HepG2 (cell line): Measurements from ENCODE around the gene RIMBP2. TPM values are rescaled to one million over a fixed set of nuclear protein-coding genes. Genes with fewer than 3 reads are reported as not detected.

Experiments
- ATAC-seq: fragments of 200-7000 bp; cut with Tn5 transposase; 3 replicates; pipeline ENCODE4 v1.9.1; 2020; ENCODE audit warnings: mild to moderate bottlenecking, moderate library complexity
- BruUV-seq: library from RNA; stranded (reverse); fragments of 400-500 nt; replicated peaks from 2 replicates; lab custom pipeline; 2021; lab: Mats Ljungman, UMichigan
- CTCF ChIA-PET: fragments of 300-600 bp; formaldehyde crosslinking; extraction: SDS; loops from one replicate; lab custom pipeline; 2021; ENCODE audit warnings: low total read pairs, inconsistent platforms, low intra/inter-chr PET ratio; lab: Yijun Ruan, JAX
- POLR2A ChIA-PET: fragments of 350-600 bp; sonication (Branson Sonifier 250); formaldehyde crosslinking; loops from one replicate; lab custom pipeline; 2020; ENCODE audit warnings: antibody characterized with exemption, inconsistent platforms; lab: Yijun Ruan, JAX
- DNase-seq: peaks from one replicate; pipeline ENCODE4 v3.0.0-alpha.2; 2015; ENCODE audit warnings: low spot score
- FAIRE-seq: peaks from 3 replicates; lab custom pipeline; 2011; peaks lifted over from hg19 to GRCh38; lab: Jason Lieb, UNC
- H2AFZ ChIP-seq: one replicate; pipeline ENCODE4 v1.6.1; 2011; ENCODE audit warnings: low read length, inconsistent platforms
- H3K27ac ChIP-seq: fragments of 300-600 bp; 3 replicates; pipeline ENCODE4 v1.8.0; 2011; ENCODE audit warnings: mixed run types, mild to moderate bottlenecking, mixed read lengths, low read length, inconsistent platforms; ENCODE audit not compliant: insufficient read depth; ENCODE audit errors: extremely low read length
- H3K27me3 ChIP-seq, 2 experiments: fragments of 200-600 bp in 1 of 2; 2 replicates in 1 of 2; 3 replicates in 1 of 2; pipeline versions ENCODE4 v1.6.0 to v1.8.0; 2011; ENCODE audit warnings: low read length in 2 of 2, mild to moderate bottlenecking in 2 of 2, moderate library complexity in 2 of 2, inconsistent platforms in 1 of 2; ENCODE audit not compliant: insufficient read depth in 2 of 2, control insufficient read depth in 1 of 2
- H3K36me3 ChIP-seq, 2 experiments: fragments of 200-600 bp in 1 of 2; replicated peaks in 1 of 2; 2 replicates in 1 of 2; 3 replicates in 1 of 2; pipeline versions ENCODE4 v1.5.1 to v1.8.0; 2011; ENCODE audit warnings: low read length in 2 of 2, inconsistent platforms in 1 of 2; ENCODE audit not compliant: insufficient read depth in 2 of 2, control insufficient read depth in 1 of 2
- H3K4me1 ChIP-seq: 2 replicates; pipeline ENCODE4 v1.5.1; 2012; ENCODE audit warnings: low read length, inconsistent platforms; ENCODE audit not compliant: insufficient read depth
- H3K4me2 ChIP-seq: 2 replicates; pipeline ENCODE4 v1.6.0; 2011; ENCODE audit warnings: low read depth, low read length, inconsistent platforms
- H3K4me3 ChIP-seq, 3 experiments: fragments of 200-600 bp in 1 of 3; sonication (generic), shearing (Covaris generic) in 1 of 3; replicated peaks in 1 of 3; 2 replicates each; pipeline ENCODE4 v1.5.1; 2011 to 2016; ENCODE audit warnings: low read length in 3 of 3, inconsistent platforms in 2 of 3, low read depth in 2 of 3, mild to moderate bottlenecking in 2 of 3, control low read depth in 1 of 3, mixed read lengths in 1 of 3; ENCODE audit not compliant: insufficient read depth in 1 of 3
- H3K79me2 ChIP-seq: one replicate; pipeline ENCODE4 v1.6.1; 2011; ENCODE audit warnings: low read length, inconsistent platforms; ENCODE audit not compliant: insufficient read depth
- H3K9ac ChIP-seq: 2 replicates; pipeline ENCODE4 v1.6.0; 2011; ENCODE audit warnings: mild to moderate bottlenecking, low read depth, low read length, inconsistent platforms; ENCODE audit not compliant: insufficient read depth
- H3K9me3 ChIP-seq: 2 replicates; pipeline ENCODE4 v1.5.1; 2012; ENCODE audit warnings: mild to moderate bottlenecking, low read length
- H4K20me1 ChIP-seq: 2 replicates; pipeline ENCODE4 v1.6.0; 2011; ENCODE audit warnings: inconsistent platforms, mild to moderate bottlenecking, low read length, moderate library complexity; ENCODE audit not compliant: insufficient read depth
- BRF2 ChIP-seq: sonication (generic); formaldehyde crosslinking; IDR thresholded peaks from 2 replicates; pipeline ENCODE4 v1.8.1; 2022; ENCODE audit warnings: mild to moderate bottlenecking, missing genetic modification reagents
- E2F2 ChIP-seq: sonication (generic); formaldehyde crosslinking; IDR thresholded peaks from 2 replicates; pipeline ENCODE4 v1.4.0; 2020; ENCODE audit warnings: missing genetic modification reagents, borderline replicate concordance
- ETV6 ChIP-seq: sonication (generic); formaldehyde crosslinking; conservative IDR thresholded peaks from 2 replicates; pipeline ENCODE4 v1.4.0; 2020; ENCODE audit warnings: missing genetic modification reagents
- FLYWCH1 ChIP-seq: sonication (generic); formaldehyde crosslinking; IDR thresholded peaks from 2 replicates; pipeline ENCODE4 v1.8.1; 2023; ENCODE audit warnings: mild to moderate bottlenecking, missing genetic modification reagents
- MAFK ChIP-seq, 2 experiments: IDR thresholded peaks in 1 of 2; conservative IDR thresholded peaks in 1 of 2; 2 replicates each; pipeline ENCODE4 v1.6.1; 2011; ENCODE audit warnings: improper control_type of control experiment in 2 of 2, low read length in 2 of 2
- NFKBIZ ChIP-seq: IDR thresholded peaks from 2 replicates; pipeline ENCODE4 v1.6.1; 2018; ENCODE audit warnings: missing genetic modification reagents, missing compliant biosample characterization
- NR2F1 ChIP-seq, 2 experiments: fragments of 450-650 bp in 1 of 2; formaldehyde crosslinking in 1 of 2; IDR thresholded peaks; 2 replicates each; pipeline versions ENCODE4 v1.5.0 to v1.6.1; 2016 to 2020; ENCODE audit warnings: mild to moderate bottlenecking in 1 of 2, missing compliant biosample characterization in 1 of 2, missing genetic modification reagents in 1 of 2, moderate library complexity in 1 of 2
- NR2F6 ChIP-seq, 2 experiments: IDR thresholded peaks; 2 replicates each; pipeline ENCODE4 v1.6.1; 2016; ENCODE audit warnings: antibody characterized with exemption in 1 of 2, mild to moderate bottlenecking in 1 of 2
- PLRG1 ChIP-seq: fragments of 450-650 bp; conservative IDR thresholded peaks from 2 replicates; pipeline ENCODE4 v1.6.1; 2016
- RFX1 ChIP-seq: fragments of 450-650 bp; IDR thresholded peaks from 2 replicates; pipeline ENCODE4 v1.6.1; 2017
- TBX3 ChIP-seq: fragments of 450-650 bp; IDR thresholded peaks from 2 replicates; pipeline ENCODE4 v1.6.1; 2017; ENCODE audit warnings: antibody characterized with exemption, mild to moderate bottlenecking, inconsistent platforms, borderline replicate concordance
- TEAD2 ChIP-seq: sonication (generic); formaldehyde crosslinking; IDR thresholded peaks from 2 replicates; pipeline ENCODE4 v1.9.0; 2021; ENCODE audit warnings: missing genetic modification reagents
- THAP8 ChIP-seq: sonication (generic); formaldehyde crosslinking; IDR thresholded peaks from 2 replicates; pipeline ENCODE4 v1.5.1; 2020; ENCODE audit warnings: missing genetic modification reagents, mild to moderate bottlenecking, borderline replicate concordance
- TOPORS ChIP-seq: sonication (generic); formaldehyde crosslinking; IDR thresholded peaks from 2 replicates; pipeline ENCODE4 v1.8.0; 2023; ENCODE audit warnings: mild to moderate bottlenecking, missing genetic modification reagents
- ZFP36L2 ChIP-seq: sonication (generic); formaldehyde crosslinking; IDR thresholded peaks from 2 replicates; pipeline ENCODE4 v1.4.0; 2020; ENCODE audit warnings: missing genetic modification reagents
- ZNF296 ChIP-seq: sonication (generic); formaldehyde crosslinking; conservative IDR thresholded peaks from 2 replicates; pipeline ENCODE4 v1.5.0; 2020; ENCODE audit warnings: mild to moderate bottlenecking, missing genetic modification reagents
- ZNF326 ChIP-seq: sonication (generic); formaldehyde crosslinking; IDR thresholded peaks from 2 replicates; pipeline ENCODE4 v1.4.0; 2020; ENCODE audit warnings: missing genetic modification reagents, borderline replicate concordance
- ZZZ3 ChIP-seq: sonication (generic); formaldehyde crosslinking; IDR thresholded peaks from 2 replicates; pipeline ENCODE4 v1.4.0; 2020; ENCODE audit warnings: missing genetic modification reagents, mild to moderate bottlenecking, borderline replicate concordance
- WGBS: methylation state at CpG from one replicate; pipeline ENCODE4 v1.1.6; 2017; ENCODE audit warnings: low lambda C conversion rate; 5-methylcytosine and 5-hydroxymethylcytosine counted together
- in situ Hi-C: cut with HindIII; loops from 2 replicates; pipeline ENCODE4 v1.10.0; 2017; ENCODE audit warnings: low pct_unique_long_range_greater_than_20kb; ENCODE audit not compliant: extremely low pct_ligation_motif_present
- intact Hi-C: fragments of 100-400 bp; cut with micrococcal nuclease; formaldehyde crosslinking; loops from one replicate; pipeline ENCODE4 v1.10.0; 2022; ENCODE audit not compliant: unreplicated experiment
- polyA plus RNA-seq, 8 experiments: library from polyadenylated mRNA; depleted of rRNA in 3 of 8; stranded (reverse) in 7 of 8; unstranded in 1 of 8; fragments of >200 nt; fragmentation: Illumina TruSeq in 4 of 8; extraction: Trizol in 4 of 8; gene quantifications; 2 replicates each; pipeline versions ENCODE4 v1.2.1 to v1.2.3, GENCODE V29; 2011 to 2016; ENCODE audit warnings: low read depth in 4 of 8, missing spikeins in 1 of 8, mixed read lengths in 1 of 8; ENCODE audit not compliant: insufficient read depth in 1 of 8
- total RNA-seq, 5 experiments: library from RNA; depleted of rRNA; stranded (reverse); fragments of >200 nt; fragmentation: Illumina TruSeq; extraction: Trizol; gene quantifications; 2 replicates each; pipeline ENCODE4 v1.2.3, GENCODE V29; 2016; ENCODE audit warnings: low read depth in 1 of 5

Gene RIMBP2
- total and polyA plus RNA-seq, 2 of the 13 experiments (the other 11 are each of a cell fraction or from before 2014, with no cell fraction given), result 0.03 TPM; not detected in 1

GRCh38 chr12:130664772-130665171 is 51.3 kb downstream of the RIMBP2 start:
- Histone ChIP-seq H3K4me2 (no peak overlapping the region), H3K4me1 (no peaks in the 10 kb centered on the region), H3K36me3 (no peaks in the 10 kb centered on the region), H4K20me1 (no peaks in the 10 kb centered on the region), H3K4me3 (no peak overlapping the region), H3K27me3 (peaks cover 2 to 12% of the 10 kb centered on the region in 2 experiments; a peak in 4 of 5 replicates), H3K27ac (no peak overlapping the region), H3K79me2 (no peaks in the 10 kb centered on the region), H3K9me3 (no peaks in the 10 kb centered on the region), H3K9ac (no peak overlapping the region), H2AFZ (no peak overlapping the region)
- TF ChIP-seq TOPORS (CRISPR knock-in tag) (no peak), THAP8 (CRISPR knock-in tag) (no peak), ZNF326 (CRISPR knock-in tag) (no peak), NR2F6 (IDR thresholded peaks at IDR 0.05) (no peak), NR2F6 (CRISPR knock-in tag; IDR thresholded peaks at IDR 0.05) (no peak), ZZZ3 (CRISPR knock-in tag) (no peak), RFX1 (no peak), TBX3 (no peak), NFKBIZ (CRISPR knock-in tag) (no peak)
- in situ Hi-C loops (no loop called here), intact Hi-C loops (loop anchor here (5.0 kb wide), 1 partner anchor 83 kb away; no protein-coding TSS in a partner anchor)
- BruUV-seq, result no TSS peak
- ChIA-PET POLR2A (no interaction called here), CTCF (no interaction called here)
- FAIRE-seq, result no peak
- no peak for ATAC-seq
- DNase-seq, result no peak
- 34% methylated on average over 4 of the region's 8 CpGs for WGBS

- intact Hi-C loops, result loop anchor here (5.0 kb wide), 1 partner anchor 83 kb away; no protein-coding TSS in a partner anchor
- H3K4me1 ChIP-seq, result no peaks in the 10 kb centered on the region
- FAIRE-seq (no peak), ATAC-seq (no peak), DNase-seq (no peak)
- CTCF ChIA-PET, result no interaction called here
- POLR2A ChIA-PET, result no interaction called here
- 73% methylated on average over 19 of the region's 20 CpGs for WGBS
- no peaks in the 10 kb centered on the region for H3K9me3 ChIP-seq
- H3K4me3 ChIP-seq, result no peak overlapping the region
- no peak overlapping the region for H2AFZ ChIP-seq
- in situ Hi-C loops, result no loop called here
- no peaks in the 10 kb centered on the region for H4K20me1 ChIP-seq
- H3K27me3 ChIP-seq, result peaks cover 1 to 8% of the 10 kb centered on the region in 2 experiments; a peak in 1 of 5 replicates
- no peak overlapping the region for H3K9ac ChIP-seq
- no peak overlapping the region for H3K27ac ChIP-seq
- no peaks in the 10 kb centered on the region for H3K36me3 ChIP-seq
- no TSS peak for BruUV-seq
- H3K79me2 ChIP-seq, result no peaks in the 10 kb centered on the region
- H3K4me2 ChIP-seq, result no peak overlapping the region
- TF ChIP-seq E2F2 (CRISPR knock-in tag), result no peak
- no peak for TF ChIP-seq TEAD2 (CRISPR knock-in tag)
- no peak for TF ChIP-seq ZNF296 (CRISPR knock-in tag)
- TF ChIP-seq MAFK (conservative IDR thresholded peaks at IDR 0.05 in 1 of 2, IDR thresholded peaks at IDR 0.05 in 1 of 2; ENCODE audit: low read length in 2 of 2), result no peak
- no peak for TF ChIP-seq FLYWCH1
- no peak for TF ChIP-seq BRF2 (CRISPR knock-in tag)
- TF ChIP-seq ZFP36L2 (CRISPR knock-in tag), result no peak
- TF ChIP-seq PLRG1, result no peak
- no peak for TF ChIP-seq NR2F1 (CRISPR knock-in tag; IDR thresholded peaks at IDR 0.05)
- TF ChIP-seq ETV6 (CRISPR knock-in tag), result no peak
Measured at GRCh38 chr12:130664252-130664651, 51.8 kb downstream of the RIMBP2 start.
